Lung (tissue), 12 donors: Measurements from ENCODE around the gene RILPL1. TPM values are rescaled to one million over a fixed set of nuclear protein-coding genes. Genes with fewer than 3 reads are reported as not detected.

Source experiments
- ATAC-seq: fragments of 200-7000 bp; cut with Tn5 transposase; one replicate; pipeline ENCODE4 v1.9.1; 2020; ENCODE audit warnings: moderate number of reproducible peaks; ENCODE audit not compliant: insufficient read depth, low FRiP score
- DNase-seq, 3 donors: peaks; one replicate each; pipeline ENCODE4 v3.0.0-alpha.2; 2013 to 2017
- H3K27ac ChIP-seq, 2 donors: one replicate each; pipeline ENCODE4 v1.5.1; 2013; ENCODE audit warnings: mild to moderate bottlenecking in 2 of 2, moderate library complexity in 2 of 2, control low read depth in 1 of 2, inconsistent platforms in 1 of 2, low read depth in 1 of 2, low read length in 1 of 2
- H3K27me3 ChIP-seq, 3 donors: one replicate each; pipeline ENCODE4 v1.5.1; 2013; ENCODE audit warnings: low read length in 2 of 3; ENCODE audit not compliant: control insufficient read depth in 3 of 3, insufficient read depth in 3 of 3
- H3K36me3 ChIP-seq, 4 donors: one replicate each; pipeline ENCODE4 v1.5.1; 2013; ENCODE audit warnings: low read length in 4 of 4, mild to moderate bottlenecking in 1 of 4, moderate library complexity in 1 of 4; ENCODE audit not compliant: control insufficient read depth in 4 of 4, insufficient read depth in 4 of 4
- H3K4me1 ChIP-seq, 5 donors: one replicate each; pipeline ENCODE4 v1.5.1; 2013; ENCODE audit warnings: low read length in 5 of 5, mild to moderate bottlenecking in 2 of 5, moderate library complexity in 1 of 5; ENCODE audit not compliant: control insufficient read depth in 5 of 5, insufficient read depth in 5 of 5
- H3K4me3 ChIP-seq: one replicate; pipeline ENCODE4 v1.5.1; 2013; ENCODE audit warnings: mild to moderate bottlenecking, control low read depth, moderate library complexity
- H3K9ac ChIP-seq, 2 donors: one replicate each; pipeline ENCODE4 v1.5.1; 2013; ENCODE audit warnings: low read length in 2 of 2, control low read depth in 1 of 2; ENCODE audit not compliant: insufficient read depth in 1 of 2
- H3K9me3 ChIP-seq, 4 donors: one replicate each; pipeline ENCODE4 v1.5.1; 2013; ENCODE audit warnings: low read length in 3 of 4, mild to moderate bottlenecking in 1 of 4, moderate library complexity in 1 of 4; ENCODE audit not compliant: control insufficient read depth in 4 of 4, insufficient read depth in 3 of 4
- WGBS, 2 donors: extraction: QIAGEN DNeasy Blood & Tissue Kit; methylation state at CpG; one replicate each; pipeline ENCODE4 v1.1.7; 2013; 5-methylcytosine and 5-hydroxymethylcytosine counted together
- polyA plus RNA-seq, 2 donors: library from polyadenylated mRNA; stranded (reverse); fragments of 200-250 nt; gene quantifications; one replicate each; pipeline ENCODE4 v1.2.1, GENCODE V29; 2013
- total RNA-seq, 2 donors: library from RNA; depleted of rRNA in 1 of 2; stranded (reverse); fragments of >200 nt in 1 of 2; gene quantifications; one replicate each; pipeline ENCODE4 v1.2.1, GENCODE V29; 2014 to 2021
- TF ChIP-seq, protein P1 (sequence below): IDR thresholded peaks from 2 replicates; pipeline ENCODE4 v1.5.1; 2012; ENCODE audit warnings: mild to moderate bottlenecking; ENCODE audit errors: control extremely low read depth, extremely low read depth
- donor health status: control.
- donor health status: control.
- donor health status: Bipolar disorder and iron deficiency.
- donor health status: healthy.
- donor health status: DM: yes; HTN: yes; CAD: no.

Gene RILPL1
- total and polyA plus RNA-seq, 4 donors: 9.5 to 14.6 (median 12.2) TPM

DNA sequence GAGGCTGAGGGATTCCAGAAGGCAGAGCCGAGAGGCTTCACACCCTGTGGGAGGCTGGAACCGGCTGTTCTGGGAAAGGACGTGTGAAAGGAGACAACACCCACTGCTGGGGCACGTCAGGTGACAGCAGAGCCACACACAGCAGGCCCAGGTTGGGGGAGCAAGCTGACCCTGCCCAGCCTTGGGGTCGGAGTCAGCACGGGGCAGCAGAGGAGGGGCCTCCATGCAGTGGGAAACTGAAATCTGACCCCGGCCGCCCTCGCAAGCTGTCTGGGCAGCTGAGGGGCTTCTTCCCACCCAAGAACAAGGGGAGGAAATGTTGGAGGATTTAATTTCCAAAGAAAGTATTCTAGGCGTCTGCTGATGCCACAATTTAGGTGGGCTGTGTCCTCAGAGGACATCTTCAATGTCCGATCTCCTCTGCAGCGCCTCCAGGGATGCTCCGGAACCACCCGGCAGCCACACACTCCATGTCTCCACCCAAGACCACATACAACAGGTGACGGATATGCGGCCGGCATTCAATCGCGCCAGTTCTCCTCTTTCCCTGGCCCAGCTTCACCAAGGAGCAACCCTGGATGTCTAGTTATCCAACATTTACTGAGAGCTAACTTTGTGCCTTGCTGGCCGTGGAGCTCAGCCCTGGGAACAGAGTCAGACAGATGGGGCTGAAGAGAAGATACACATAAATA, 44.8 kb downstream of the RILPL1 start:
- Histone ChIP-seq H3K4me1 (peaks cover 0 to 2% (median 0%) of the 10 kb centered on the region in 5 donors), H3K9ac (no peak overlapping the region), H3K9me3 (no peaks in the 10 kb centered on the region), H3K36me3 (peaks cover 4 to 12% (median 8%) of the 10 kb centered on the region in 4 donors), H3K27ac (peak overlapping the region in 1 of 2 donors; percentile 27), H3K4me3 (no peak overlapping the region), H3K27me3 (no peaks in the 10 kb centered on the region)
- ATAC-seq: no peak
- 90 to 92% methylated on average over 20 of the region's 20 CpGs for WGBS, 2 donors
- TF ChIP-seq, protein P1, sequence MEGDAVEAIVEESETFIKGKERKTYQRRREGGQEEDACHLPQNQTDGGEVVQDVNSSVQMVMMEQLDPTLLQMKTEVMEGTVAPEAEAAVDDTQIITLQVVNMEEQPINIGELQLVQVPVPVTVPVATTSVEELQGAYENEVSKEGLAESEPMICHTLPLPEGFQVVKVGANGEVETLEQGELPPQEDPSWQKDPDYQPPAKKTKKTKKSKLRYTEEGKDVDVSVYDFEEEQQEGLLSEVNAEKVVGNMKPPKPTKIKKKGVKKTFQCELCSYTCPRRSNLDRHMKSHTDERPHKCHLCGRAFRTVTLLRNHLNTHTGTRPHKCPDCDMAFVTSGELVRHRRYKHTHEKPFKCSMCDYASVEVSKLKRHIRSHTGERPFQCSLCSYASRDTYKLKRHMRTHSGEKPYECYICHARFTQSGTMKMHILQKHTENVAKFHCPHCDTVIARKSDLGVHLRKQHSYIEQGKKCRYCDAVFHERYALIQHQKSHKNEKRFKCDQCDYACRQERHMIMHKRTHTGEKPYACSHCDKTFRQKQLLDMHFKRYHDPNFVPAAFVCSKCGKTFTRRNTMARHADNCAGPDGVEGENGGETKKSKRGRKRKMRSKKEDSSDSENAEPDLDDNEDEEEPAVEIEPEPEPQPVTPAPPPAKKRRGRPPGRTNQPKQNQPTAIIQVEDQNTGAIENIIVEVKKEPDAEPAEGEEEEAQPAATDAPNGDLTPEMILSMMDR: no peak
- DNase-seq: no peak

DNA sequence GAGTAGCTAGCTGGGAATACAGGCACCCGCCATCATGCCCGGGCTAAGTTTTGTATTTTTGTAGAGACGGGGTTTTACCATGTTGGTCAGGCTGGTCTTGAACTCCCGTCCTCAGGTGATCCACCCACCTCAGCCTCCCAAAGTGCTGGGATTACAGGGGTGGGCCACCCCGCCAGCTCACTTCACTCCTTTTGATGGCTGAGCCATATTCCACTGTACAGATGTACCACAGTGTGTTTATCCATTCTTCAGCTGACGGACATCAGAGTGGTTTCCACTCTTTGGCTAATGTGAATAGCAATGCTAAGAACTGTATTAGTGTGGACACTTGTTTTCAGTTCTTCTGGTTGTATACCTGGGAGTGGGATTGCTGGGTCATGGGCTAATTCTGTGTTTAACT, 46.1 kb downstream of the RILPL1 start:
- peaks cover 0 to 2% (median 0%) of the 10 kb centered on the region in 5 donors for H3K4me1 ChIP-seq
- H3K9ac ChIP-seq: no peak overlapping the region
- no peak for DNase-seq
- 97 to 98% methylated on average over 6 of the region's 6 CpGs for WGBS, 2 donors
- TF ChIP-seq, protein P1: no peak
- no peak for ATAC-seq
- peaks cover 4 to 14% (median 10%) of the 10 kb centered on the region in 4 donors for H3K36me3 ChIP-seq
- no peak overlapping the region for H3K4me3 ChIP-seq
- no peaks in the 10 kb centered on the region for H3K27me3 ChIP-seq
- no peak overlapping the region for H3K27ac ChIP-seq
- H3K9me3 ChIP-seq: no peaks in the 10 kb centered on the region

DNA sequence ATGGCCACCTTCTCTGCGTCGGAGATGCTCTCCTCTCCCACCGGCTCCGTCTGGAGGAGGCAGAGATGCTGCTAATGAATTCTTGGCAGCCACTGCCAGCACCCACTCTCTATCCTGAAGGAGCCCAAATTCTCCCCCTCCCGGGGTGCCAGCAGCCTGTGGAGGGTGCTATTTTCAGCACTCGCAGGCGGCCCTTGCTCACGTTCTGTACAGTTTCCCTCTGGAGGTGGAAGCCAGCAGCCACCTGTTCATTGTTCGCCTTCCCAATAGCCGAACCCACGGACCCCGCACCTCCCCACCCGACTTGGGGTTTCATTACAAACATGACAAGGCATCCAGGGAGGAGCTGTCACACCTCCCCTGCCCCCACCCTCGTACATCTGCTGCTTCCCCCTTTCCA, 47.8 kb downstream of the RILPL1 start:
- ATAC-seq (no peak), DNase-seq (no peak)
- TF ChIP-seq, protein P1: no peak
- no peak overlapping the region for H3K27ac ChIP-seq
- WGBS, 2 donors: 88 to 90% methylated on average over 14 of the region's 14 CpGs
- H3K36me3 ChIP-seq: peaks cover 2 to 14% (median 10%) of the 10 kb centered on the region in 4 donors
- H3K9ac ChIP-seq: no peak overlapping the region
- H3K4me3 ChIP-seq: no peak overlapping the region
- H3K9me3 ChIP-seq: no peaks in the 10 kb centered on the region
- H3K27me3 ChIP-seq: no peaks in the 10 kb centered on the region
- peaks cover 0 to 2% (median 0%) of the 10 kb centered on the region in 5 donors for H3K4me1 ChIP-seq
